ENCODE results near the gene SNX24.
A peak's percentile ranks its signal among the peaks of the same experiment; 100 is the strongest.
"Not testable (repeated sequence)": the region's sequence is repeated elsewhere in the genome, so short reads cannot be mapped to it uniquely, and the experiment has no call there.

Gene SNX24

GRCh38 chr5:122968056-122968455, 122.6 kb downstream of the SNX24 start:
- not testable (repeated sequence) for DNase-seq; H3K4me3 Mint-ChIP-seq; H3K27ac Mint-ChIP-seq; ATAC-seq (replicated peaks); H3K9me3 Mint-ChIP-seq; H3K27me3 Mint-ChIP-seq; H3K36me3 Mint-ChIP-seq (ENCODE audit: insufficient read depth); H3K4me1 Mint-ChIP-seq (ENCODE audit: low read depth in 2 of 2)

- H3K4me1 Mint-ChIP-seq (ENCODE audit: low read depth in 2 of 2): no peaks in the 10 kb centered on the region
- no peak for ATAC-seq (replicated peaks)
Measured at GRCh38 chr5:122971333-122971732, 125.9 kb downstream of the SNX24 start.

DNA sequence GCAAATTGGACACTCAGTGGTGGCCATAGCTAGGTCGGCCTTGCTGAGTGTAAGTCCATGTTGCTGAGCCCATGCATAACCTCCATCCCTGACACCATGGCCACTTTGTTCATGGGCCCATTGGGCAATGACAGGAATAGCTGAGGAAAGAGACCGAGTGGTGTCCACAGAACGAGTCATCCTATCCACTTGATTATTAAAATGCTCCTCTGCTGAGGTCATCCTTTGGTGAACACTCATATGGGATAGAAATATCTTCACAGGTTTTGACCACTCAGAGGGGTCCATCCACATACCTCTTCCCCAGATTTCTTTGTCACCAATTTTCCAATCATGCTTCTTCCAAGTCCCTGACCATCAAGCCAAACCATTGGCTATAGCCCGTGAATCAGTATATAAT, 127.5 kb downstream of the SNX24 start:
- DNase-seq: no peak
- Mint-ChIP-seq H3K4me3 (no peak overlapping the region), H3K4me1 (ENCODE audit: low read depth in 2 of 2) (no peaks in the 10 kb centered on the region), H3K27me3 (no peaks in the 10 kb centered on the region), H3K27ac (no peak overlapping the region), H3K9me3 (no peaks in the 10 kb centered on the region), H3K36me3 (ENCODE audit: insufficient read depth) (peaks cover 4% of the 10 kb centered on the region)
- ATAC-seq (replicated peaks): no peak

More at GRCh38 chr5:122971333-122971732, 125.9 kb downstream of the SNX24 start:
- H3K36me3 Mint-ChIP-seq (ENCODE audit: insufficient read depth): peaks cover 4% of the 10 kb centered on the region
- no peak overlapping the region for H3K27ac Mint-ChIP-seq
- H3K27me3 Mint-ChIP-seq: no peaks in the 10 kb centered on the region
- no peaks in the 10 kb centered on the region for H3K9me3 Mint-ChIP-seq
- H3K4me3 Mint-ChIP-seq: no peak overlapping the region
- no peak for DNase-seq

DNA sequence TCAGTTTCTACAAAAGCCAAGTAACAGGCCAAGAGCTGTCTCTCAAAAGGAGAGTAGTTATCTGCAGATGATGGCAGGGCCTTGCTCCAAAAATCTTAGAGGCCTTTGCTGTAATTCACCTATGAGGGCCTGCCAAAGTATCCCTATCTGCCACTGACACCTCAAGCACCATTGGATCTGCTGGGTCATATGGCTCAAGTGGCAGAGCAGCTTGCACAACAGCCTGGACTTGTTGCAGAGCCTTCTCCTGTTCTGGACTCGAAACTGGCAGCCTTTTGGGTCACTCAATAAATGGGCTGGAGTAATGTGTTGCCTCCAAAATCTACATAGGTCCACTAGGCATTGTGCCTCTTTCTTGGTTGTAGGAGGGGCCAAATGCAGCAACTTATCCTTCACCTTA, 128.3 kb downstream of the SNX24 start:
- ATAC-seq (replicated peaks); H3K4me3 Mint-ChIP-seq; H3K27me3 Mint-ChIP-seq; H3K9me3 Mint-ChIP-seq; H3K36me3 Mint-ChIP-seq (ENCODE audit: insufficient read depth); H3K27ac Mint-ChIP-seq; DNase-seq; H3K4me1 Mint-ChIP-seq (ENCODE audit: low read depth in 2 of 2): not testable (repeated sequence)

GRCh38 chr5:122974251-122974650, 128.8 kb downstream of the SNX24 start:
- not testable (repeated sequence) for H3K9me3 Mint-ChIP-seq; H3K27ac Mint-ChIP-seq; H3K4me3 Mint-ChIP-seq; H3K36me3 Mint-ChIP-seq (ENCODE audit: insufficient read depth); ATAC-seq (replicated peaks); DNase-seq; H3K4me1 Mint-ChIP-seq (ENCODE audit: low read depth in 2 of 2); H3K27me3 Mint-ChIP-seq

GRCh38 chr5:122977319-122977718, 131.9 kb downstream of the SNX24 start:
- DNase-seq (no peak), ATAC-seq (replicated peaks) (no peak)
- Mint-ChIP-seq H3K27me3 (no peaks in the 10 kb centered on the region), H3K36me3 (ENCODE audit: insufficient read depth) (no peaks in the 10 kb centered on the region), H3K9me3 (no peaks in the 10 kb centered on the region), H3K27ac (no peak overlapping the region), H3K4me1 (ENCODE audit: low read depth in 2 of 2) (no peaks in the 10 kb centered on the region), H3K4me3 (no peak overlapping the region)

DNA sequence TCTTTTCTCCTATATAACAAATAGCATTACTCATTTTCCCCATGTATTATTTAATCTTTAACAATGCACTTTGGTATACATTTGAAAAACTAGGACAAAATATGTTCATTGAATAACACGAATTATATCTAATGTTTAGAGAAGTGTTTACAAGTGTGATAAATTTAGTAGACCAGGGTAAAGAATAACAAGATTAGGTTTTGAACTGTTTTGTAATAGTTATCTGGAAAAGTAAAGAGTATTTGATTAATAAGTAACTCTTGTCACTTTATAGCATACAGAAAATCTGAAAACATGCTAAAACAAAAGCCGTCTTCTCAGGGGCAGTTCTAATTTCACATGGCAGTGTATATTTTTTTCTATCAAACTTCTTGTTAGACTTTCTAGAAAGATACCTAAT, 132.7 kb downstream of the SNX24 start:
- H3K27ac Mint-ChIP-seq: no peak overlapping the region
- H3K4me1 Mint-ChIP-seq (ENCODE audit: low read depth in 2 of 2): no peaks in the 10 kb centered on the region
- no peaks in the 10 kb centered on the region for H3K27me3 Mint-ChIP-seq
- H3K36me3 Mint-ChIP-seq (ENCODE audit: insufficient read depth): no peaks in the 10 kb centered on the region
- DNase-seq (no peak), ATAC-seq (replicated peaks) (no peak)
- no peak overlapping the region for H3K4me3 Mint-ChIP-seq
- H3K9me3 Mint-ChIP-seq: no peaks in the 10 kb centered on the region

DNA sequence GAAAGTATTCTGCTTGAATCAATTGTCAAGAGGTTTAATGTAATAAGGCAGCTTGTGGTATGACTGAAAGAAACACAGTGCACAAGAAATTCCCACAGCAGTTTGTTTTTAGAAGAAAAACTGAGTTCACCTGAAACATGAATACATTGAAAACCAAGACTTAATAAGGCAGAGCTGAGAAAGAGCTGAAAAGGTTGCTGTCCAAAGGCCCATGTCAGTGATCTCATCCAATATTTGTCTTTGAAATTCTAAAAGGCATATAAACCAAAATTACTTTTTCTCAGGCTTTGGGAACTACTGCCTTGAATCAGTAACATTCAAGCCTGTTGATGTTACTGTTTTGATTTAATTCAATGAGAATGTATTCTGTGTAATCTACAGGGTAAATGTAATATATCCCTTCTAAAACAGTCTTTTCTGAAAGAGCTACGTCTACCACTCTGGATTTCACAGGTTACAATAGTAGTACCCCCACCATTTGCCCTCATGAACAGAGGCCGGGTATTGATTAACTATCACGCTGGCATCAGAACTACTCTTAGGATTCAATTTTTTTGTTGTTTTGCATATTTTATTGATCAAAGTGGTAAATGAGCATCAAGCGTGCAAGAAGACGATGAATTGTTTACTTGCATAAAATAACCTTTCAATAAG, 133.4 kb downstream of the SNX24 start:
- no peaks in the 10 kb centered on the region for H3K9me3 Mint-ChIP-seq
- DNase-seq (no peak), ATAC-seq (replicated peaks) (no peak)

DNA sequence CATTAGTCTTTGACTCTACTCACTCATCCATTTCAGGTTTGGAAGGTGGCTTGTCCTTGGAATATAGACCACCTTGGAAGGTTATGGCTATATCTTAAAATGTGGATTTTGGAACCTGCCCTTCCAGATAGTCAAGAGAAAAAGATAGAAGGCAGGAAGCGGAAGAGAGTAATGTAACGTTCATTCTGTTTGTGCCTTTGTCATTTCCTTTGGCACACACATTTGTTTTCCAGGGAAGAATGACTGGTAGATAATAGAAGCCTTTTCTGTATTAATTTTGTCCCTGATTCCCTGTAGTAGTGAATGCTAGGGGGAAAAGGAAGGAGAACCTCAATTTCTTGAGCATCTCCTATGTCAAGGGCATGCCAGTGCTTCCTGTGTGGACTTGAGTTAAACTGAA, 136.4 kb downstream of the SNX24 start:
- H3K9me3 Mint-ChIP-seq: no peaks in the 10 kb centered on the region
- no peak overlapping the region for H3K27ac Mint-ChIP-seq
- H3K4me1 Mint-ChIP-seq (ENCODE audit: low read depth in 2 of 2): no peaks in the 10 kb centered on the region
- no peaks in the 10 kb centered on the region for H3K36me3 Mint-ChIP-seq (ENCODE audit: insufficient read depth)
- no peaks in the 10 kb centered on the region for H3K27me3 Mint-ChIP-seq
- H3K4me3 Mint-ChIP-seq: no peak overlapping the region
- ATAC-seq (replicated peaks) (no peak), DNase-seq (no peak)

More for the DNA sequence above, 133.4 kb downstream of the SNX24 start:
- no peak overlapping the region for H3K27ac Mint-ChIP-seq
- no peak overlapping the region for H3K4me3 Mint-ChIP-seq
- H3K36me3 Mint-ChIP-seq (ENCODE audit: insufficient read depth): no peaks in the 10 kb centered on the region
- H3K4me1 Mint-ChIP-seq (ENCODE audit: low read depth in 2 of 2): no peaks in the 10 kb centered on the region
- H3K27me3 Mint-ChIP-seq: no peaks in the 10 kb centered on the region

- no peaks in the 10 kb centered on the region for H3K9me3 Mint-ChIP-seq
- H3K4me3 Mint-ChIP-seq: no peak overlapping the region
- DNase-seq: no peak
- no peaks in the 10 kb centered on the region for H3K36me3 Mint-ChIP-seq (ENCODE audit: insufficient read depth)
- no peaks in the 10 kb centered on the region for H3K27me3 Mint-ChIP-seq
- H3K4me1 Mint-ChIP-seq (ENCODE audit: low read depth in 2 of 2): no peaks in the 10 kb centered on the region
- H3K27ac Mint-ChIP-seq: no peak overlapping the region
- no peak for ATAC-seq (replicated peaks)
Measured at GRCh38 chr5:122982376-122982775, 137.0 kb downstream of the SNX24 start.

DNA sequence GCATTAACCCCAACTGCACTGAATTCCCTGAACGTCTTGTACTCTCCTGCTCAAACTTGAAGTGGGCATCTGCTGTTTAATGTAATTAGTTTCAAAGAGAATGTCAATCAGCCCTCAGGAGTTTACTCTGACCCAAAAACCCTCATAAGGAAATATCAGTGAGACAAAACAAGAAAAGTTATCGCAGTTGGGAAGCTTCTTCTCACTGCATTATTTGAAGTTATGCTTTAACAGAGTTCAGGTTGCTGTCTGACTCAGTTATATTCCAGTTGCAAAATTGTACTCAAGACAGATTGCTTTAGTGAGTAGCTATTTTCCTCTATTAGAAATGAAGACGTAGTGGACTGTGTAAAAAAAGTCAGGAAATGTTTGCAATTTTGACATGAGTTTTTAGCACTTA, 139.0 kb downstream of the SNX24 start:
- Mint-ChIP-seq H3K4me3 (no peak overlapping the region), H3K36me3 (ENCODE audit: insufficient read depth) (no peaks in the 10 kb centered on the region), H3K4me1 (ENCODE audit: low read depth in 2 of 2) (no peaks in the 10 kb centered on the region), H3K27ac (no peak overlapping the region), H3K9me3 (no peaks in the 10 kb centered on the region), H3K27me3 (no peaks in the 10 kb centered on the region)
- DNase-seq (no peak), ATAC-seq (replicated peaks) (no peak)

DNA sequence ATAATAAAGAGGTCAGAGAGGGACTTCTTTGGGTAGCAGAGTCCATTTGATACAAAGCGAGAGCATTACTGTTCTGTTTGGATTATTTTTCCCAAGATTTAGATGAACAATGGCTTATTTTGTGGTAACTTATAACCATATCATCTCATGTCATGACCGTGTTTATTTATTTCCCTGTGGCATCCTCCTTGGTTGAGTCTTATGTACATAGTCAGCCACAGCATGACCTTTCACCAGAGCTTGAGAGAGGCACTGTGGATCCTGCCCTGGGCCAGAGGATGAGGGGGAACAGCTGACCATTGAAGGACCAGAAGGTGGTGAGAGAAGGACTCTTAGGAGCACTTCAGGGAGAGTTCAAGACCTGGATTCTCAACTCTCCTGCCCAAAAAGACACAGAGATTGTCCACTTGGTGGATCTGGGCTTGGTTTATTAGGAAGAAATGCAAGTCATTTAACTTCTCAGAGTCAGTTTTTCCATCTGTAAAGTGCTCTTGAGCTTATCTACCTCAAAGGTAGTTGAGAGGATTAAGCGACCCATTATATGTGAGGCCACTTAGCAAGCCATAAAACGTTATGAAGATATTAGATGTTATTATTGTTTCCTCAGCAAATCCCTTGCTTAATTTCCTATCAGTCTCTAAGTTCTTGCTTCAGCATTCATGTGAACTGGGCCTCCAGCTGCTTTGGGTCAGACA, 139.7 kb downstream of the SNX24 start:
- ATAC-seq (replicated peaks) (no peak), DNase-seq (no peak)
- no peaks in the 10 kb centered on the region for H3K36me3 Mint-ChIP-seq (ENCODE audit: insufficient read depth)
- H3K4me1 Mint-ChIP-seq (ENCODE audit: low read depth in 2 of 2): no peaks in the 10 kb centered on the region
- H3K9me3 Mint-ChIP-seq: no peaks in the 10 kb centered on the region
- peak overlapping the region in 1 of 2 donors; percentile 16 for H3K27ac Mint-ChIP-seq
- H3K27me3 Mint-ChIP-seq: no peaks in the 10 kb centered on the region
- no peak overlapping the region for H3K4me3 Mint-ChIP-seq

DNA sequence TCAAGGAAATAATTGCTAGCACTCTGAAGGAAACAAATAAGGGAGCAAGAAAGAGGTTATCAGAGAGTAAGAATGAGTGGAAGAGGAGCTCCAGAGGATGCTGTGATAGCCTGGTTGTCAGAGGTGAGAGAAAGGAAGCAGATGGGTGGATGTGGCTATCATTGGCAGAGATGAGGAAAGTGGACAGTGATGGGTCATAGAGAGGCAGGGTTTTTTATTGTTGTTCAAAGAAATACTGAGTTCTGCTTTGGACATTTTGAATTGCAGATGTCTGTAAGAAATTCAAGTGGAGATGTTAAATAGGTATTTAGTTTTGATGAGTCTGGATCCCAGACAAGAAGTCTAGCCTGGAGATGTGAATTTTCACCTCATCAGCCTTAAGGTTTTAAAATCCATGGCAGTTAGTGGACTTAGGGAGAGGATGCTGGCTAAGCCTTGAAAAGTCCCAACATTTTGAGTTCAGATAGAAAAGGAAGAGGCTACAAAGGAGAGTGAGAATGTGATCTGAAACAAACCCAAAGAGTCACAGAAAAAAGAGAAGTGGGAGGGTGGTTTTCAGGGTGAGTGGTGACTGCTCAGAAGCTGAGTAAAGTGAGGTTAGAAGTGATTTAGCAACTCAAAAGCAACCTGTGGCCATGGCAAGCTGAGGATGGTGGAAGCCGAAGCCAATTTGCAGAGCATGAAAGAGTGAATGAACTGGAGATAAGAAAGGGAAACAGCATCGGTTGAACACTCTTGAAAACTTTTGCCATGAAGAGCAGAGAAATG, 140.7 kb downstream of the SNX24 start:
- Mint-ChIP-seq H3K36me3 (ENCODE audit: insufficient read depth) (no peaks in the 10 kb centered on the region), H3K27me3 (no peaks in the 10 kb centered on the region), H3K9me3 (no peaks in the 10 kb centered on the region), H3K27ac (no peak overlapping the region), H3K4me1 (ENCODE audit: low read depth in 2 of 2) (no peaks in the 10 kb centered on the region), H3K4me3 (no peak overlapping the region)
- ATAC-seq (replicated peaks) (no peak), DNase-seq (no peak)

DNA sequence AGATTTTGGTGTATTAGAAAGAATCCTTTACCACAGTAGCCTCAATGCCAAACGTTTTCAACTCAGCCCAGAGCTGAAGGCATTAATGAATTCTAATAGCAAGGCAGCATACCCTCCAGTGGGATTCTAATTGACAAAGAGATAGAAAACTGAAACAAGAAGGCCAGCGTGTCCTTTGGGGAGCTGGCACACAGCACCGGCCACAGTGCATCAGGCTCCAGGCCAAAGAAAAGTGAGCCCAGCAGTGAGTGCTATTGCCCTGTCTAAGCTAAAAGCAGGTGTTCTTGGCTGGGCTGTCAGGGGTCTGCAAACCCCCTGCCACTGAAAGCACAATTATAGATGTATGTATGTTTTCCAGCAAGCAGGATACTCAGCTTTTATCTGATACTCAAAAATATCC, 150.7 kb downstream of the SNX24 start:
- Mint-ChIP-seq H3K27me3 (no peaks in the 10 kb centered on the region), H3K4me3 (no peak overlapping the region), H3K9me3 (no peaks in the 10 kb centered on the region), H3K27ac (no peak overlapping the region), H3K36me3 (ENCODE audit: insufficient read depth) (no peaks in the 10 kb centered on the region), H3K4me1 (ENCODE audit: low read depth in 2 of 2) (no peaks in the 10 kb centered on the region)
- DNase-seq (no peak), ATAC-seq (replicated peaks) (no peak)

All from effector memory CD8-positive, alpha-beta T cell (primary cell).